C4-2B (cell line): Measurements from ENCODE around the gene KSR2.

ENCODE experiments used
- CTCF ChIP-seq: fragments of 450-650 bp; conservative IDR thresholded peaks from 2 replicates; pipeline ENCODE4 v1.5.1; 2017; ENCODE audit warnings: mild to moderate bottlenecking
- ZFX ChIP-seq: fragments of 450-650 bp; IDR thresholded peaks from 2 replicates; pipeline ENCODE4 v1.6.1; 2017

- TF ChIP-seq CTCF (no peak), ZFX (no peak)
Observed at GRCh38 chr12:117606024-117606423, 362.8 kb downstream of the KSR2 start.
